GM23338 (cell line): ENCODE data around the gene SOD1. TPM values are rescaled to one million over a fixed set of nuclear protein-coding genes. Genes with fewer than 3 reads are reported as not detected.

ENCODE experiments used
- ATAC-seq: fragments of 200-7000 bp; cut with Tn5 transposase; 3 replicates; pipeline ENCODE4 v1.9.1; 2020
- DNase-seq: peaks from one replicate; pipeline ENCODE4 v3.0.0-alpha.2; 2015; ENCODE audit warnings: low spot score
- H2AFZ ChIP-seq: fragments of 200-600 bp; sonication (generic); 2 replicates; pipeline ENCODE4 v1.8.0; 2016; ENCODE audit warnings: antibody characterized with exemption, mild to moderate bottlenecking, moderate library complexity
- H3F3A ChIP-seq: fragments of 200-600 bp; sonication (generic); replicated peaks from 2 replicates; pipeline ENCODE4 v1.8.0; 2017; ENCODE audit warnings: antibody characterized with exemption, mixed run types, low read depth
- H3K27ac ChIP-seq: fragments of 200-600 bp; sonication (generic); 2 replicates; pipeline ENCODE4 v1.6.1; 2016; ENCODE audit warnings: low read depth
- H3K27me3 ChIP-seq: fragments of 200-600 bp; sonication (generic); 2 replicates; pipeline ENCODE4 v1.8.0; 2016; ENCODE audit warnings: mild to moderate bottlenecking, mixed run types, moderate library complexity; ENCODE audit not compliant: insufficient read depth
- H3K36me3 ChIP-seq: fragments of 200-600 bp; sonication (generic); 2 replicates; pipeline ENCODE4 v1.8.0; 2016; ENCODE audit warnings: mild to moderate bottlenecking; ENCODE audit not compliant: insufficient read depth
- H3K4me1 ChIP-seq: fragments of 200-600 bp; sonication (generic); 2 replicates; pipeline ENCODE4 v1.8.0; 2016; ENCODE audit warnings: mild to moderate bottlenecking, moderate library complexity; ENCODE audit not compliant: insufficient read depth
- H3K4me2 ChIP-seq: fragments of 200-600 bp; sonication (generic); 2 replicates; pipeline ENCODE4 v1.7.1; 2017; ENCODE audit warnings: mixed run types
- H3K4me3 ChIP-seq: fragments of 200-600 bp; sonication (generic); 2 replicates; pipeline ENCODE4 v1.6.1; 2016; ENCODE audit warnings: mixed run types
- H3K79me2 ChIP-seq: fragments of 200-600 bp; sonication (generic); replicated peaks from 2 replicates; pipeline ENCODE4 v1.8.0; 2017; ENCODE audit warnings: mild to moderate bottlenecking; ENCODE audit not compliant: insufficient read depth
- H3K9me2 ChIP-seq: fragments of 200-600 bp; sonication (generic); 2 replicates; pipeline ENCODE4 v1.8.0; 2017; ENCODE audit not compliant: insufficient read depth
- H4K20me1 ChIP-seq: fragments of 200-600 bp; sonication (generic); replicated peaks from 2 replicates; pipeline ENCODE4 v1.8.0; 2017; ENCODE audit warnings: mild to moderate bottlenecking; ENCODE audit not compliant: insufficient read depth
- H3K27ac Mint-ChIP-seq: 2 replicates; pipeline ENCODE4 v1.8.0; 2020; ENCODE audit warnings: inconsistent platforms, mild to moderate bottlenecking, moderate library complexity, mixed read lengths
- H3K27me3 Mint-ChIP-seq: 3 replicates; pipeline ENCODE4 v1.8.0; 2022; ENCODE audit warnings: low read depth, mild to moderate bottlenecking, moderate library complexity, mixed read lengths, inconsistent platforms; ENCODE audit not compliant: insufficient read depth, poor library complexity
- H3K36me3 Mint-ChIP-seq: 3 replicates; pipeline ENCODE4 v1.8.0; 2021; ENCODE audit warnings: low read depth, mild to moderate bottlenecking, inconsistent platforms, moderate library complexity, mixed read lengths
- H3K4me1 Mint-ChIP-seq: 3 replicates; pipeline ENCODE4 v1.8.0; 2020; ENCODE audit warnings: mild to moderate bottlenecking, inconsistent platforms, mixed read lengths
- H3K4me3 Mint-ChIP-seq: 3 replicates; pipeline ENCODE4 v1.8.0; 2021; ENCODE audit warnings: moderate library complexity, mild to moderate bottlenecking, inconsistent platforms, mixed read lengths
- H3K9me3 Mint-ChIP-seq: 3 replicates; pipeline ENCODE4 v1.8.0; 2020; ENCODE audit warnings: moderate library complexity, mild to moderate bottlenecking, inconsistent platforms, mixed read lengths
- CREB1 ChIP-seq: fragments of 250-450 bp; sonication (Bioruptor Pico); IDR thresholded peaks from 2 replicates; pipeline ENCODE4 v1.5.0; 2020; ENCODE audit warnings: low read depth, mild to moderate bottlenecking, moderate library complexity
- EZH2phosphoT487 ChIP-seq: fragments of 200-600 bp; sonication (generic); IDR thresholded peaks from one replicate; pipeline ENCODE4 v1.8.1; 2018; ENCODE audit warnings: antibody characterized with exemption; ENCODE audit not compliant: unreplicated experiment
- JUNB ChIP-seq: IDR thresholded peaks from one replicate; pipeline ENCODE4 v1.6.1; 2016; ENCODE audit warnings: antibody characterized with exemption; ENCODE audit not compliant: unreplicated experiment
- STAT1 ChIP-seq: IDR thresholded peaks from one replicate; pipeline ENCODE4 v1.6.1; 2016; ENCODE audit warnings: antibody characterized with exemption; ENCODE audit not compliant: unreplicated experiment
- ZNF114 ChIP-seq: fragments of 250-450 bp; sonication (Bioruptor Pico); IDR thresholded peaks from 2 replicates; pipeline ENCODE4 v1.5.0; 2020; ENCODE audit warnings: mild to moderate bottlenecking, moderate library complexity
- ZNF331 ChIP-seq: fragments of 250-450 bp; sonication (Bioruptor Pico); IDR thresholded peaks from 2 replicates; pipeline ENCODE4 v1.5.0; 2020; ENCODE audit warnings: low read depth, mild to moderate bottlenecking, moderate library complexity
- polyA plus RNA-seq: library from polyadenylated mRNA; unstranded; fragments of >200 nt; fragmentation: Nextera tagmentation; extraction: Ambion mirVana; gene quantifications from 2 replicates; pipeline ENCODE4 v1.2.1, GENCODE V29; 2016
- total RNA-seq: library from RNA; depleted of rRNA; stranded (reverse); fragments of >200 nt; shearing (Covaris generic); gene quantifications from 2 replicates; pipeline ENCODE4 v1.2.3, GENCODE V29; 2014
- TF ChIP-seq, protein P1 (sequence below): IDR thresholded peaks from 2 replicates; pipeline ENCODE4 v1.6.1; 2016; ENCODE audit warnings: antibody characterized with exemption
- TF ChIP-seq, protein P2 (sequence below), 2 experiments: fragments of 200-600 bp in 1 of 2; sonication (generic) in 1 of 2; conservative IDR thresholded peaks; 2 replicates each; pipeline versions ENCODE4 v1.5.1 to v1.6.1; 2016 to 2017; ENCODE audit warnings: antibody characterized with exemption in 2 of 2, low read depth in 2 of 2, mild to moderate bottlenecking in 2 of 2, moderate library complexity in 1 of 2
- TF ChIP-seq, protein P3 (sequence below): IDR thresholded peaks from one replicate; pipeline ENCODE4 v1.6.1; 2018; ENCODE audit warnings: antibody characterized with exemption; ENCODE audit not compliant: unreplicated experiment
- TF ChIP-seq, protein P4 (sequence below): fragments of 250-450 bp; sonication (Bioruptor Pico); IDR thresholded peaks from 2 replicates; pipeline ENCODE4 v1.5.0; 2020; ENCODE audit warnings: mild to moderate bottlenecking, moderate library complexity

SOD1 gene
- total and polyA plus RNA-seq, 2 experiments from 2014 or later = 123 to 454 TPM

DNA sequence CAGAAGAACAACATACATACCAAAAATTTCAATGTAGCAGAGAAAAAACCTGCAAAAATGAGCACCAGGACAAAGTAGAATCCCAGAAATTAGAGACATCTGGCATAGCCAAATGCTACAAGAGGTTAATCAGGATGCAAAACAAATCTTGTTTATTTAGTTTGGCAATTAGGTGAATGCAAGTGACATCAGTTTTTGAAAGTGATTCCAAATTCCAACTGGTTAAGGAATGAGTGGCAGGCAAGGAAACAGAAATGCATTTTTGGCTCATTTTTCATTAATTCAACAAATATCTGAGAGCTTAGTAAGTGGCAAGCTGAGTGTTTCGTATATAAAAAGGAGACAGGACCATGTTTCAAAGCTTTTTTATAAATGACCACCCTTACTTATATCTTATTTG, 51.1 kb downstream of the SOD1 start:
- TF ChIP-seq JUNB (no peak), ZNF331 (CRISPR knock-in tag) (no peak), CREB1 (no peak), EZH2phosphoT487 (no peak), ZNF114 (CRISPR knock-in tag) (no peak), STAT1 (no peak)
- TF ChIP-seq, protein P1, sequence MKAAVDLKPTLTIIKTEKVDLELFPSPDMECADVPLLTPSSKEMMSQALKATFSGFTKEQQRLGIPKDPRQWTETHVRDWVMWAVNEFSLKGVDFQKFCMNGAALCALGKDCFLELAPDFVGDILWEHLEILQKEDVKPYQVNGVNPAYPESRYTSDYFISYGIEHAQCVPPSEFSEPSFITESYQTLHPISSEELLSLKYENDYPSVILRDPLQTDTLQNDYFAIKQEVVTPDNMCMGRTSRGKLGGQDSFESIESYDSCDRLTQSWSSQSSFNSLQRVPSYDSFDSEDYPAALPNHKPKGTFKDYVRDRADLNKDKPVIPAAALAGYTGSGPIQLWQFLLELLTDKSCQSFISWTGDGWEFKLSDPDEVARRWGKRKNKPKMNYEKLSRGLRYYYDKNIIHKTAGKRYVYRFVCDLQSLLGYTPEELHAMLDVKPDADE = no peak
- TF ChIP-seq, protein P2, sequence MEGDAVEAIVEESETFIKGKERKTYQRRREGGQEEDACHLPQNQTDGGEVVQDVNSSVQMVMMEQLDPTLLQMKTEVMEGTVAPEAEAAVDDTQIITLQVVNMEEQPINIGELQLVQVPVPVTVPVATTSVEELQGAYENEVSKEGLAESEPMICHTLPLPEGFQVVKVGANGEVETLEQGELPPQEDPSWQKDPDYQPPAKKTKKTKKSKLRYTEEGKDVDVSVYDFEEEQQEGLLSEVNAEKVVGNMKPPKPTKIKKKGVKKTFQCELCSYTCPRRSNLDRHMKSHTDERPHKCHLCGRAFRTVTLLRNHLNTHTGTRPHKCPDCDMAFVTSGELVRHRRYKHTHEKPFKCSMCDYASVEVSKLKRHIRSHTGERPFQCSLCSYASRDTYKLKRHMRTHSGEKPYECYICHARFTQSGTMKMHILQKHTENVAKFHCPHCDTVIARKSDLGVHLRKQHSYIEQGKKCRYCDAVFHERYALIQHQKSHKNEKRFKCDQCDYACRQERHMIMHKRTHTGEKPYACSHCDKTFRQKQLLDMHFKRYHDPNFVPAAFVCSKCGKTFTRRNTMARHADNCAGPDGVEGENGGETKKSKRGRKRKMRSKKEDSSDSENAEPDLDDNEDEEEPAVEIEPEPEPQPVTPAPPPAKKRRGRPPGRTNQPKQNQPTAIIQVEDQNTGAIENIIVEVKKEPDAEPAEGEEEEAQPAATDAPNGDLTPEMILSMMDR (conservative IDR thresholded peaks at IDR 0.05; ENCODE audit: low read depth in 2 of 2) = no peak
- TF ChIP-seq, protein P3, sequence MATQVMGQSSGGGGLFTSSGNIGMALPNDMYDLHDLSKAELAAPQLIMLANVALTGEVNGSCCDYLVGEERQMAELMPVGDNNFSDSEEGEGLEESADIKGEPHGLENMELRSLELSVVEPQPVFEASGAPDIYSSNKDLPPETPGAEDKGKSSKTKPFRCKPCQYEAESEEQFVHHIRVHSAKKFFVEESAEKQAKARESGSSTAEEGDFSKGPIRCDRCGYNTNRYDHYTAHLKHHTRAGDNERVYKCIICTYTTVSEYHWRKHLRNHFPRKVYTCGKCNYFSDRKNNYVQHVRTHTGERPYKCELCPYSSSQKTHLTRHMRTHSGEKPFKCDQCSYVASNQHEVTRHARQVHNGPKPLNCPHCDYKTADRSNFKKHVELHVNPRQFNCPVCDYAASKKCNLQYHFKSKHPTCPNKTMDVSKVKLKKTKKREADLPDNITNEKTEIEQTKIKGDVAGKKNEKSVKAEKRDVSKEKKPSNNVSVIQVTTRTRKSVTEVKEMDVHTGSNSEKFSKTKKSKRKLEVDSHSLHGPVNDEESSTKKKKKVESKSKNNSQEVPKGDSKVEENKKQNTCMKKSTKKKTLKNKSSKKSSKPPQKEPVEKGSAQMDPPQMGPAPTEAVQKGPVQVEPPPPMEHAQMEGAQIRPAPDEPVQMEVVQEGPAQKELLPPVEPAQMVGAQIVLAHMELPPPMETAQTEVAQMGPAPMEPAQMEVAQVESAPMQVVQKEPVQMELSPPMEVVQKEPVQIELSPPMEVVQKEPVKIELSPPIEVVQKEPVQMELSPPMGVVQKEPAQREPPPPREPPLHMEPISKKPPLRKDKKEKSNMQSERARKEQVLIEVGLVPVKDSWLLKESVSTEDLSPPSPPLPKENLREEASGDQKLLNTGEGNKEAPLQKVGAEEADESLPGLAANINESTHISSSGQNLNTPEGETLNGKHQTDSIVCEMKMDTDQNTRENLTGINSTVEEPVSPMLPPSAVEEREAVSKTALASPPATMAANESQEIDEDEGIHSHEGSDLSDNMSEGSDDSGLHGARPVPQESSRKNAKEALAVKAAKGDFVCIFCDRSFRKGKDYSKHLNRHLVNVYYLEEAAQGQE = no peak
- no peak overlapping the region for H3K4me3 Mint-ChIP-seq
- Histone ChIP-seq H3K79me2 (peaks cover 100% of the 10 kb centered on the region), H3F3A (no peaks in the 10 kb centered on the region), H3K27ac (no peak overlapping the region), H3K9me2 (no peaks in the 10 kb centered on the region), H4K20me1 (peaks cover 72% of the 10 kb centered on the region), H2AFZ (no peak overlapping the region), H3K27me3 (no peaks in the 10 kb centered on the region), H3K36me3 (no peaks in the 10 kb centered on the region), H3K4me1 (peaks cover 46% of the 10 kb centered on the region), H3K4me2 (no peak overlapping the region), H3K4me3 (no peak overlapping the region)
- peaks cover 58% of the 10 kb centered on the region for H3K4me1 Mint-ChIP-seq
- no peaks in the 10 kb centered on the region; the same call in 2 of the 3 replicates for H3K9me3 Mint-ChIP-seq
- DNase-seq (no peak), ATAC-seq (no peak)
- no peak overlapping the region for H3K27ac Mint-ChIP-seq
- H3K36me3 Mint-ChIP-seq = no peaks in the 10 kb centered on the region; the same call in 2 of the 3 replicates
- H3K27me3 Mint-ChIP-seq = peaks cover 4% of the 10 kb centered on the region

DNA sequence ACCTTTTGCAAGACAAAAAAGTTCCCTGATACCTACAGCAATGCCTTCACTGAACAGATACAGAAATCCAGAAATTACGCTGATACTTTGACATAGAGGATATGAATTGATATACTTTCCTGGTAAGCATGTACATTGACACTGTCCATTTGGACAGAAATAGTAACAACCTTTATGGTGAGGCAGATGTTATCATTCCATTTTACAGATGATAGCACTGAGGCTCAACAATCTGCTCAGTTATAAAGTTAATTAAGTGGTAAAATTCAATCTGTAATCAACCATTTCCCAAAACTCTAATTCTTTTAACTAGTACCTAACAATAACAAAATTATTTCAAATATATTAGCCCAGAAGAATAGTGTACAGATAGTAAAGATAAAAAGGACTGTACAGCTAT, 51.8 kb downstream of the SOD1 start:
- H3K27me3 Mint-ChIP-seq = peaks cover 4% of the 10 kb centered on the region
- H4K20me1 ChIP-seq = peaks cover 65% of the 10 kb centered on the region
- no peak overlapping the region for H3K4me3 Mint-ChIP-seq
- no peak overlapping the region for H3K27ac ChIP-seq
- DNase-seq = no peak
- H3K27ac Mint-ChIP-seq = no peak overlapping the region
- no peak overlapping the region for H2AFZ ChIP-seq
- peaks cover 100% of the 10 kb centered on the region for H3K79me2 ChIP-seq
- no peaks in the 10 kb centered on the region for H3K36me3 Mint-ChIP-seq
- no peak overlapping the region for H3K4me3 ChIP-seq
- H3F3A ChIP-seq = no peaks in the 10 kb centered on the region
- peaks cover 49% of the 10 kb centered on the region for H3K4me1 ChIP-seq
- no peaks in the 10 kb centered on the region for H3K36me3 ChIP-seq
- no peaks in the 10 kb centered on the region; the same call in 2 of the 3 replicates for H3K9me3 Mint-ChIP-seq
- H3K4me1 Mint-ChIP-seq = peaks cover 63% of the 10 kb centered on the region
- no peaks in the 10 kb centered on the region for H3K27me3 ChIP-seq
- no peak for ATAC-seq
- H3K4me2 ChIP-seq = no peak overlapping the region
- H3K9me2 ChIP-seq = no peaks in the 10 kb centered on the region
- TF ChIP-seq, protein P4, sequence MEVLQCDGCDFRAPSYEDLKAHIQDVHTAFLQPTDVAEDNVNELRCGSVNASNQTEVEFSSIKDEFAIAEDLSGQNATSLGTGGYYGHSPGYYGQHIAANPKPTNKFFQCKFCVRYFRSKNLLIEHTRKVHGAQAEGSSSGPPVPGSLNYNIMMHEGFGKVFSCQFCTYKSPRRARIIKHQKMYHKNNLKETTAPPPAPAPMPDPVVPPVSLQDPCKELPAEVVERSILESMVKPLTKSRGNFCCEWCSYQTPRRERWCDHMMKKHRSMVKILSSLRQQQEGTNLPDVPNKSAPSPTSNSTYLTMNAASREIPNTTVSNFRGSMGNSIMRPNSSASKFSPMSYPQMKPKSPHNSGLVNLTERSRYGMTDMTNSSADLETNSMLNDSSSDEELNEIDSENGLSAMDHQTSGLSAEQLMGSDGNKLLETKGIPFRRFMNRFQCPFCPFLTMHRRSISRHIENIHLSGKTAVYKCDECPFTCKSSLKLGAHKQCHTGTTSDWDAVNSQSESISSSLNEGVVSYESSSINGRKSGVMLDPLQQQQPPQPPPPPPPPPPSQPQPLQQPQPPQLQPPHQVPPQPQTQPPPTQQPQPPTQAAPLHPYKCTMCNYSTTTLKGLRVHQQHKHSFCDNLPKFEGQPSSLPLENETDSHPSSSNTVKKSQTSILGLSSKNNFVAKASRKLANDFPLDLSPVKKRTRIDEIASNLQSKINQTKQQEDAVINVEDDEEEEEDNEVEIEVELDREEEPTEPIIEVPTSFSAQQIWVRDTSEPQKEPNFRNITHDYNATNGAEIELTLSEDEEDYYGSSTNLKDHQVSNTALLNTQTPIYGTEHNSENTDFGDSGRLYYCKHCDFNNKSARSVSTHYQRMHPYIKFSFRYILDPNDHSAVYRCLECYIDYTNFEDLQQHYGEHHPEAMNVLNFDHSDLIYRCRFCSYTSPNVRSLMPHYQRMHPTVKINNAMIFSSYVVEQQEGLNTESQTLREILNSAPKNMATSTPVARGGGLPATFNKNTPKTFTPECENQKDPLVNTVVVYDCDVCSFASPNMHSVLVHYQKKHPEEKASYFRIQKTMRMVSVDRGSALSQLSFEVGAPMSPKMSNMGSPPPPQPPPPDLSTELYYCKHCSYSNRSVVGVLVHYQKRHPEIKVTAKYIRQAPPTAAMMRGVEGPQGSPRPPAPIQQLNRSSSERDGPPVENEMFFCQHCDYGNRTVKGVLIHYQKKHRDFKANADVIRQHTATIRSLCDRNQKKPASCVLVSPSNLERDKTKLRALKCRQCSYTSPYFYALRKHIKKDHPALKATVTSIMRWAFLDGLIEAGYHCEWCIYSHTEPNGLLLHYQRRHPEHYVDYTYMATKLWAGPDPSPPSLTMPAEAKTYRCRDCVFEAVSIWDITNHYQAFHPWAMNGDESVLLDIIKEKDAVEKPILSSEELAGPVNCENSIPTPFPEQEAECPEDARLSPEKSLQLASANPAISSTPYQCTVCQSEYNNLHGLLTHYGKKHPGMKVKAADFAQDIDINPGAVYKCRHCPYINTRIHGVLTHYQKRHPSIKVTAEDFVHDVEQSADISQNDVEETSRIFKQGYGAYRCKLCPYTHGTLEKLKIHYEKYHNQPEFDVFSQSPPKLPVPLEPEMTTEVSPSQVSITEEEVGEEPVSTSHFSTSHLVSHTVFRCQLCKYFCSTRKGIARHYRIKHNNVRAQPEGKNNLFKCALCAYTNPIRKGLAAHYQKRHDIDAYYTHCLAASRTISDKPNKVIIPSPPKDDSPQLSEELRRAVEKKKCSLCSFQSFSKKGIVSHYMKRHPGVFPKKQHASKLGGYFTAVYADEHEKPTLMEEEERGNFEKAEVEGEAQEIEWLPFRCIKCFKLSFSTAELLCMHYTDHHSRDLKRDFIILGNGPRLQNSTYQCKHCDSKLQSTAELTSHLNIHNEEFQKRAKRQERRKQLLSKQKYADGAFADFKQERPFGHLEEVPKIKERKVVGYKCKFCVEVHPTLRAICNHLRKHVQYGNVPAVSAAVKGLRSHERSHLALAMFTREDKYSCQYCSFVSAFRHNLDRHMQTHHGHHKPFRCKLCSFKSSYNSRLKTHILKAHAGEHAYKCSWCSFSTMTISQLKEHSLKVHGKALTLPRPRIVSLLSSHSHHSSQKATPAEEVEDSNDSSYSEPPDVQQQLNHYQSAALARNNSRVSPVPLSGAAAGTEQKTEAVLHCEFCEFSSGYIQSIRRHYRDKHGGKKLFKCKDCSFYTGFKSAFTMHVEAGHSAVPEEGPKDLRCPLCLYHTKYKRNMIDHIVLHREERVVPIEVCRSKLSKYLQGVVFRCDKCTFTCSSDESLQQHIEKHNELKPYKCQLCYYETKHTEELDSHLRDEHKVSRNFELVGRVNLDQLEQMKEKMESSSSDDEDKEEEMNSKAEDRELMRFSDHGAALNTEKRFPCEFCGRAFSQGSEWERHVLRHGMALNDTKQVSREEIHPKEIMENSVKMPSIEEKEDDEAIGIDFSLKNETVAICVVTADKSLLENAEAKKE = no peak
- TF ChIP-seq ZNF114 (CRISPR knock-in tag) (no peak), CREB1 (no peak)
